H1 (cell line): Measurements from ENCODE around the gene CALD1. TPM values are rescaled to one million over a fixed set of nuclear protein-coding genes. Genes with fewer than 3 reads are reported as not detected.

ENCODE experiments used
- CTCF ChIA-PET: fragments of 300-600 bp; sonication (Branson Sonifier 250); formaldehyde crosslinking; loops from one replicate; lab custom pipeline; 2021; ENCODE audit not compliant: partially characterized antibody; lab: Charles Lee
- POLR2A ChIA-PET: fragments of 300-600 bp; sonication (Branson Sonifier 250); formaldehyde crosslinking; loops from one replicate; lab custom pipeline; 2021; ENCODE audit warnings: inconsistent platforms; ENCODE audit not compliant: partially characterized antibody; lab: Charles Lee
- DNase-seq, 2 experiments: peaks; one replicate each; pipeline versions ENCODE4 v3.0.0 to v3.0.0-alpha.2; 2010 to 2022; ENCODE audit warnings: low spot score in 2 of 2, low read depth in 1 of 2, mixed read lengths in 1 of 2
- FAIRE-seq: peaks from 2 replicates; lab custom pipeline; 2011; peaks lifted over from hg19 to GRCh38; lab: Jason Lieb, UNC
- H2AFZ ChIP-seq: 2 replicates; pipeline ENCODE4 v1.8.1; 2012; ENCODE audit warnings: low read length, inconsistent platforms
- H2AK5ac ChIP-seq: 2 replicates; pipeline ENCODE4 v1.6.1; 2013; ENCODE audit warnings: low read depth, low read length
- H2BK120ac ChIP-seq: replicated peaks from 2 replicates; pipeline ENCODE3; 2013; ENCODE audit warnings: low read depth, low read length, inconsistent platforms
- H2BK12ac ChIP-seq: 2 replicates; pipeline ENCODE4 v1.6.1; 2013; ENCODE audit warnings: low read depth, low read length
- H2BK15ac ChIP-seq: 2 replicates; pipeline ENCODE4 v1.6.1; 2013; ENCODE audit warnings: low read length
- H2BK20ac ChIP-seq: 2 replicates; pipeline ENCODE4 v1.6.1; 2013; ENCODE audit warnings: low read length
- H2BK5ac ChIP-seq: 2 replicates; pipeline ENCODE4 v1.6.1; 2013; ENCODE audit warnings: low read depth, low read length
- H3K14ac ChIP-seq: 2 replicates; pipeline ENCODE4 v1.6.1; 2013; ENCODE audit warnings: inconsistent platforms; ENCODE audit not compliant: insufficient read length
- H3K18ac ChIP-seq: 2 replicates; pipeline ENCODE4 v1.6.1; 2013; ENCODE audit warnings: low read length; ENCODE audit errors: extremely low read depth
- H3K23ac ChIP-seq: 2 replicates; pipeline ENCODE4 v1.6.1; 2013; ENCODE audit warnings: inconsistent platforms; ENCODE audit not compliant: insufficient read length
- H3K23me2 ChIP-seq: 2 replicates; pipeline ENCODE4 v1.6.1; 2013; ENCODE audit warnings: low read depth, low read length
- H3K27ac ChIP-seq: 2 replicates; pipeline ENCODE4 v1.6.1; 2011; ENCODE audit warnings: low read depth, low read length, inconsistent platforms
- H3K27me3 ChIP-seq, 4 experiments: replicated peaks in 1 of 4; 1 replicate in 1 of 4; 2 replicates in 3 of 4; pipeline versions ENCODE4 v1.6.1 to v1.8.1; 2011 to 2013; ENCODE audit warnings: low read length in 3 of 4, mild to moderate bottlenecking in 3 of 4, inconsistent platforms in 2 of 4, mixed read lengths in 2 of 4, moderate library complexity in 1 of 4; ENCODE audit not compliant: control insufficient read depth in 3 of 4, insufficient read depth in 3 of 4; ENCODE audit errors: extremely low read depth in 1 of 4
- H3K36me3 ChIP-seq, 4 experiments: 2 replicates each; pipeline versions ENCODE4 v1.6.1 to v1.8.1; 2011 to 2013; ENCODE audit warnings: mild to moderate bottlenecking in 4 of 4, low read length in 3 of 4, moderate library complexity in 2 of 4, control low read depth in 1 of 4, inconsistent platforms in 1 of 4; ENCODE audit not compliant: insufficient read depth in 4 of 4, control insufficient read depth in 2 of 4
- H3K4ac ChIP-seq: replicated peaks from 2 replicates; pipeline ENCODE3; 2013; ENCODE audit warnings: low read length, low read depth, mixed read lengths, inconsistent platforms; ENCODE audit not compliant: insufficient read length
- H3K4me1 ChIP-seq, 4 experiments: replicated peaks in 1 of 4; 1 replicate in 1 of 4; 2 replicates in 3 of 4; pipeline versions ENCODE4 v1.6.1 to v1.8.1; 2011 to 2013; ENCODE audit warnings: low read length in 3 of 4, inconsistent platforms in 2 of 4, mixed read lengths in 1 of 4; ENCODE audit not compliant: insufficient read depth in 4 of 4, control insufficient read depth in 3 of 4
- H3K4me2 ChIP-seq, 2 experiments: 2 replicates each; pipeline versions ENCODE4 v1.6.1 to v1.8.1; 2011 to 2013; ENCODE audit warnings: low read depth in 2 of 2, low read length in 2 of 2, control low read depth in 1 of 2, inconsistent platforms in 1 of 2, mild to moderate bottlenecking in 1 of 2; ENCODE audit not compliant: insufficient read depth in 1 of 2
- H3K4me3 ChIP-seq, 4 experiments: fragments of 200-600, 300-600 bp in 1 of 4; sonication (generic), shearing (Covaris generic), sonication (Bioruptor Twin) in 1 of 4; 2 replicates each; pipeline versions ENCODE4 v1.5.1 to v1.8.1; 2011 to 2016; ENCODE audit warnings: low read length in 4 of 4, low read depth in 3 of 4, control low read depth in 2 of 4, inconsistent platforms in 2 of 4, mild to moderate bottlenecking in 2 of 4, mixed read lengths in 1 of 4, moderate library complexity in 1 of 4; ENCODE audit not compliant: insufficient read depth in 2 of 4; ENCODE audit errors: extremely low read depth in 1 of 4
- H3K56ac ChIP-seq: replicated peaks from 2 replicates; pipeline ENCODE3; 2013; ENCODE audit warnings: low read depth, mild to moderate bottlenecking, mixed read lengths, low read length, inconsistent platforms; ENCODE audit not compliant: insufficient read length
- H3K79me1 ChIP-seq: 2 replicates; pipeline ENCODE4 v1.6.1; 2013; ENCODE audit warnings: low read depth, low read length, control low read depth
- H3K79me2 ChIP-seq, 2 experiments: 2 replicates each; pipeline versions ENCODE4 v1.6.1 to v1.8.1; 2012 to 2013; ENCODE audit warnings: low read length in 2 of 2, mild to moderate bottlenecking in 2 of 2, inconsistent platforms in 1 of 2; ENCODE audit not compliant: insufficient read depth in 2 of 2, control insufficient read depth in 1 of 2
- H3K9ac ChIP-seq, 4 experiments: replicated peaks in 1 of 4; 1 replicate in 1 of 4; 2 replicates in 3 of 4; pipeline versions ENCODE4 v1.6.1 to v1.8.1; 2011 to 2013; ENCODE audit warnings: low read depth in 3 of 4, low read length in 3 of 4, control low read depth in 2 of 4, mild to moderate bottlenecking in 2 of 4, moderate library complexity in 2 of 4, inconsistent platforms in 1 of 4; ENCODE audit errors: extremely low read depth in 1 of 4
- H3K9me3 ChIP-seq, 2 experiments: 2 replicates each; pipeline versions ENCODE4 v1.6.1 to v1.8.1; 2012 to 2013; ENCODE audit warnings: mild to moderate bottlenecking in 2 of 2, moderate library complexity in 2 of 2, control low read depth in 1 of 2, inconsistent platforms in 1 of 2, low read depth in 1 of 2, low read length in 1 of 2, mixed read lengths in 1 of 2; ENCODE audit not compliant: insufficient read depth in 2 of 2
- H4K20me1 ChIP-seq, 2 experiments: replicated peaks in 1 of 2; 2 replicates each; pipeline versions ENCODE3 to v1.8.1; 2011 to 2013; ENCODE audit warnings: inconsistent platforms in 2 of 2, low read length in 2 of 2, mild to moderate bottlenecking in 1 of 2; ENCODE audit not compliant: insufficient read depth in 2 of 2, control insufficient read depth in 1 of 2
- H4K5ac ChIP-seq: 2 replicates; pipeline ENCODE4 v1.6.1; 2013; ENCODE audit warnings: low read length, low read depth, mixed read lengths, inconsistent platforms; ENCODE audit not compliant: insufficient read length
- H4K8ac ChIP-seq: 2 replicates; pipeline ENCODE4 v1.8.0; 2013; ENCODE audit warnings: mild to moderate bottlenecking, moderate library complexity, low read length, inconsistent platforms; ENCODE audit not compliant: insufficient read depth; ENCODE audit errors: extremely low read depth
- H4K91ac ChIP-seq: replicated peaks from 2 replicates; pipeline ENCODE3; 2013; ENCODE audit warnings: low read length, mixed read lengths, inconsistent platforms; ENCODE audit not compliant: insufficient read length
- ASH2L ChIP-seq: fragments of 200-600, 300-600 bp; sonication (generic); IDR thresholded peaks from one replicate; pipeline ENCODE4 v1.7.1; 2017; ENCODE audit warnings: low read length
- BCL11A ChIP-seq, 2 experiments: IDR thresholded peaks; one replicate each; pipeline ENCODE4 v1.6.1; 2011; ENCODE audit warnings: low read depth in 2 of 2, low read length in 2 of 2, mild to moderate bottlenecking in 2 of 2
- CBX8 ChIP-seq: fragments of 300-800, 300-1000 bp; sonication (generic); IDR thresholded peaks from 2 replicates; pipeline ENCODE4 v1.7.1; 2016; ENCODE audit warnings: low read depth, low read length, borderline replicate concordance
- CTCF ChIP-seq, 3 experiments: IDR thresholded peaks; 1 replicate in 2 of 3; 2 replicates in 1 of 3; pipeline versions ENCODE4 v1.5.1 to v1.6.1; 2011; ENCODE audit warnings: low read length in 3 of 3, mild to moderate bottlenecking in 3 of 3, inconsistent platforms in 2 of 3, low read depth in 1 of 3, moderate library complexity in 1 of 3; ENCODE audit not compliant: insufficient read depth in 1 of 3; ENCODE audit errors: control extremely low read depth in 1 of 3
- GTF2F1 ChIP-seq: IDR thresholded peaks from 2 replicates; pipeline ENCODE4 v1.6.1; 2012; ENCODE audit warnings: low read depth, low read length, improper control_type of control experiment, borderline replicate concordance
- HDAC6 ChIP-seq: IDR thresholded peaks from one replicate; pipeline ENCODE4 v1.7.1; 2012; ENCODE audit warnings: low read depth, mild to moderate bottlenecking, inconsistent platforms, low read length, moderate library complexity
- JUN ChIP-seq: IDR thresholded peaks from 2 replicates; pipeline ENCODE4 v1.6.1; 2011; ENCODE audit warnings: low read depth, mild to moderate bottlenecking, improper control_type of control experiment, low read length
- KDM1A ChIP-seq: fragments of 200-600, 300-600 bp; sonication (generic); IDR thresholded peaks from 2 replicates; pipeline ENCODE4 v1.7.1; 2016; ENCODE audit warnings: mild to moderate bottlenecking, low read length, borderline replicate concordance
- NRF1 ChIP-seq: IDR thresholded peaks from 2 replicates; pipeline ENCODE4 v1.6.1; 2011; ENCODE audit warnings: mild to moderate bottlenecking, low read depth, low read length, improper control_type of control experiment
- POLR2A ChIP-seq, 2 experiments: IDR thresholded peaks; 1 replicate in 1 of 2; 2 replicates in 1 of 2; pipeline ENCODE4 v1.6.1; 2011; ENCODE audit warnings: low read depth in 2 of 2, low read length in 2 of 2, mild to moderate bottlenecking in 2 of 2; ENCODE audit errors: control extremely low read depth in 1 of 2
- POU5F1 ChIP-seq: IDR thresholded peaks from 2 replicates; pipeline ENCODE4 v1.6.1; 2011; ENCODE audit warnings: low read depth, mild to moderate bottlenecking, low read length, moderate library complexity
- RXRA ChIP-seq: IDR thresholded peaks from 2 replicates; pipeline ENCODE4 v1.6.1; 2011; ENCODE audit warnings: low read depth, mild to moderate bottlenecking, low read length, moderate library complexity; ENCODE audit not compliant: insufficient read depth
- SP4 ChIP-seq: IDR thresholded peaks from 2 replicates; pipeline ENCODE4 v1.6.1; 2012; ENCODE audit warnings: low read length, inconsistent platforms
- TEAD4 ChIP-seq: IDR thresholded peaks from 2 replicates; pipeline ENCODE4 v1.6.1; 2012; ENCODE audit warnings: low read depth, low read length, inconsistent platforms, mixed read lengths
- polyA plus RNA-seq, 7 experiments: library from polyadenylated mRNA; depleted of rRNA in 3 of 7; stranded (reverse) in 5 of 7; unstranded in 2 of 7; fragments of >200 nt in 5 of 7; fragments of 200-250 nt in 2 of 7; gene quantifications; 1 replicate in 5 of 7; 2 replicates in 1 of 7; 4 replicates in 1 of 7; pipeline versions ENCODE4 v1.2.1 to v1.2.3, GENCODE V29; 2011 to 2013; ENCODE audit warnings: missing spikeins in 2 of 7, mixed read lengths in 2 of 7
- total RNA-seq: library from RNA; stranded (reverse); fragmentation: NEBNext Ultra II Directional; extraction: Animal tissue kit (Norgen Biotek cat#: 25700); gene quantifications from 2 replicates; pipeline ENCODE4 v1.2.1, GENCODE V29; 2021

Gene CALD1
- total and polyA plus RNA-seq, 2 of the 8 experiments (the other 6 are each of a cell fraction or from before 2014, with no cell fraction given), result 34.3 to 177 TPM

- no peak overlapping the region for H3K14ac ChIP-seq
- H4K20me1 ChIP-seq, result no peaks in the 10 kb centered on the region
- H3K23me2 ChIP-seq, result no peaks in the 10 kb centered on the region
- H3K23ac ChIP-seq, result no peak overlapping the region
- CTCF ChIA-PET, result interaction anchor here (2.1 kb wide), 1 partner anchor 41 kb away, joined by 4 read pairs; no protein-coding TSS in a partner anchor
- DNase-seq, result no peak
- no peak overlapping the region for H3K4me2 ChIP-seq
- no peak overlapping the region for H2BK5ac ChIP-seq
- peaks cover 0 to 4% (median 2%) of the 10 kb centered on the region in 4 experiments; a peak in 2 of 7 replicates for H3K4me1 ChIP-seq
- H4K91ac ChIP-seq, result no peak overlapping the region
- no peaks in the 10 kb centered on the region for H3K9me3 ChIP-seq
- H2BK20ac ChIP-seq, result no peak overlapping the region
- H2AFZ ChIP-seq, result no peak overlapping the region
- no peak overlapping the region for H3K56ac ChIP-seq
- no peaks in the 10 kb centered on the region for H3K79me2 ChIP-seq
- no peak overlapping the region for H4K5ac ChIP-seq
- no peak overlapping the region for H3K9ac ChIP-seq
- H2AK5ac ChIP-seq, result no peak overlapping the region
- TF ChIP-seq TEAD4 (no peak), NRF1 (no peak), BCL11A (IDR thresholded peaks at IDR 0.05; ENCODE audit: low read depth in 2 of 2, low read length in 2 of 2) (no peak), ASH2L (no peak), SP4 (no peak), POU5F1 (no peak), CBX8 (no peak), HDAC6 (no peak), JUN (no peak), RXRA (no peak), POLR2A (IDR thresholded peaks at IDR 0.05; ENCODE audit: control extremely low read depth in 1 of 2, low read depth in 2 of 2, low read length in 2 of 2) (no peak), CTCF (IDR thresholded peaks at IDR 0.05; ENCODE audit: control extremely low read depth in 1 of 3, insufficient read depth in 1 of 3, low read depth in 1 of 3, low read length in 3 of 3) (no peak), GTF2F1 (no peak), KDM1A (no peak)
- TF ChIP-seq, all 59 proteins: peak for 0
- H3K27me3 ChIP-seq, result no peaks in the 10 kb centered on the region
- no peaks in the 10 kb centered on the region; the same call in 1 of the 2 replicates for H3K79me1 ChIP-seq
- H3K36me3 ChIP-seq, result no peaks in the 10 kb centered on the region; a peak in 2 of 8 replicates
- H4K8ac ChIP-seq, result no peak overlapping the region
- H2BK12ac ChIP-seq, result no peak overlapping the region
- FAIRE-seq, result no peak
- H2BK15ac ChIP-seq, result no peak overlapping the region
- no peak overlapping the region for H2BK120ac ChIP-seq
- no peak overlapping the region; the same call in 1 of the 2 replicates for H3K27ac ChIP-seq
- POLR2A ChIA-PET, result no interaction called here
- H3K4ac ChIP-seq, result no peak overlapping the region
- H3K18ac ChIP-seq, result no peak overlapping the region
- H3K4me3 ChIP-seq, result no peak overlapping the region
Observed at GRCh38 chr7:134842062-134842461, 62.6 kb downstream of the CALD1 start.
